ENCODE results near the gene CD27.

Gene CD27

DNA sequence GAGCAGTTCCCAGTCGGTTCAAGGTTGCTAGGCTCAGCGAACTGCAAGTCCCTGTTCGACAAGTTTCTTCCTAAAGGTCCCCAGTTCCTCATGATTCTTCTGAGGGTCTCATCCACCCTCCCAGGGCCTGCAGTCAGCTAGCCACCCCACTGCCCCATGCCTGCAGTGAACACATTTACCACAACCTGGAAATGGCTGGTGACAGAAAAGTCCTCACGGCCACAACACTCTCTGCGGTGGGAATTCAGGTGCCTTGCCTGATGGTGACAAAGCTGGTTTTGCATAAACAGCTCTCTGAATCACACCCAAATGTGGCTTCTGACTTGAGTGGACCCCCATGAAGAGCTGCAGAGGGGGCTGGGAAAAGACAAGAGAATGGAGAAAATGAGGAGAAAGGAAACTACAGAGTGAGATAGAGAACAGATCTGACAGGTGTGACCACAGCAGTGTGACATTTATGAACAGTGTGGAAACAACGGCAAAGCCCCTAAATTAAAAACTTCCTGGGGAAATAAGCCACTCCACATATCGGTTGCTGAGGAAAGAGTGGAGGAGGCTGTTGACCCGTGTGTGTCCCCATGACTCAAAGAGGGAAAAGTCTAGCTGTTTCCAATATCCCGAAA lies 1.3 kb upstream of the CD27 start:
- no peak for DNase-seq (ENCODE audit: insufficient read length, low spot score)
- TF ChIP-seq POLR2A (IDR thresholded peaks at IDR 0.05; ENCODE audit: low read depth, low read length), result no peak
- FAIRE-seq, result no peak

DNA sequence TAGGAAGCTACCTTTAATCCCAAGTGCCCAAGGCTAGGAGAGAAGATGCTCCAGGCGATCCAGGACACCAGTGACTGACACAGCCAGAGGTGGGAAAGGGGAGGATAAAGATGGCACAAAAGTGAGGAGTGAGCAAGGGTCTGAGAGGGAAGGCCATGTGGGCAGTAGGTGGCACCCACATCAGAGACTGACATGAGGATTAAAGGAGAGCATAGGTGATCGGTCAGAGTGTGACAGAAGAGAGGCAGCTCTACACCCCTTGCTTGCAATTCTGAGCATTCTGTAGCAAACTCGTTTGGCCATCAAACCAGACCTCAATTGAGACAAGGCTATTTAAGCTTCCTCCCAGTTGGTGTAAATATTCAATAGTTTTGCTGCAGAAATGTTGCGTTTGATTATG lies 724 bp upstream of the CD27 start:
- no peak for DNase-seq (ENCODE audit: insufficient read length, low spot score)
- no peak for FAIRE-seq
- TF ChIP-seq POLR2A (IDR thresholded peaks at IDR 0.05; ENCODE audit: low read depth, low read length), result no peak

DNA sequence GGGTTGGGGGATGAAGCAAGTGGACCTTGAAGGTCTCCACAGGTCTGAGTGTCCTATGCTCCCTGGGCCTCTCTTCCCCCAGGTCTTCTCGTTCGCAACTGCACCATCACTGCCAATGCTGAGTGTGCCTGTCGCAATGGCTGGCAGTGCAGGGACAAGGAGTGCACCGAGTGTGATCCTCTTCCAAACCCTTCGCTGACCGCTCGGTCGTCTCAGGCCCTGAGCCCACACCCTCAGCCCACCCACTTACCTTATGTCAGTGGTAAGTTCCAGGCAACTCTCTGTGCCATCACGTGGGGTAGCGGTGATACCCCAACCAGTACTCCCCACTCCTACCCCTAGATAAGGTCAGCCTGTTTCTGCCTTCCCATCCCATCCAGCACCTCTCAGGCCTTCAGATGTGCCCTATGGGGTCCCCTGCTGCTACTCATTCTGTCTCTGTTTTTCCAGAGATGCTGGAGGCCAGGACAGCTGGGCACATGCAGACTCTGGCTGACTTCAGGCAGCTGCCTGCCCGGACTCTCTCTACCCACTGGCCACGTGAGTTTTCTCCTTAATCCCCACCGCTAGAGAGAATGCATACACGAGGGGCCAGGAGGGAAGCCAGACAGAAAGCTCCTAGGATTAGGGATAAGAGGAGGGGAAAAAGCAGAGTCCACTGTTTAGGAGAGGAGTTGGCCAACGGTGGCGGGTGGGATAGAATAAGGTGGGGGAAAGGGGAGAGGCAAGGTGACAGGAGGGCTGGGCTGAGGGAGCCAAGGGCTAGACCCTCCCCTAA lies 5.5 kb downstream of the CD27 start:
- FAIRE-seq (no peak), DNase-seq (ENCODE audit: insufficient read length, low spot score) (no peak)
- no peak for TF ChIP-seq POLR2A (IDR thresholded peaks at IDR 0.05; ENCODE audit: low read depth, low read length)

DNA sequence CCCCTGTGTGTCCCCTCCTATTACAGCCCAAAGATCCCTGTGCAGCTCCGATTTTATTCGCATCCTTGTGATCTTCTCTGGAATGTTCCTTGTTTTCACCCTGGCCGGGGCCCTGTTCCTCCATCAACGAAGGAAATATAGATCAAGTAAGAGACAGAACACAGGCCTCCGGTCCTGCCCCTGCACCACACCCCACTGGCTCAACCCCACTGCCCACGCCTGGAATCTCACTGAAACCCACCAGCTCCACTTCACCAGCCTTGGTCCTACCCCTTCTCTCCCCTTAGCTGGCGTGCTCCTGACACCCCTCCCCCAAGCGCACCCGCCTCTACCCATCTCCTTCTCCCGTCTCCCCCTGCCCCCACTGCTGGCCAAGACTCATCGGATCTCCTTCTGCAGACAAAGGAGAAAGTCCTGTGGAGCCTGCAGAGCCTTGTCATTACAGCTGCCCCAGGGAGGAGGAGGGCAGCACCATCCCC lies 6.2 kb downstream of the CD27 start:
- no peak for TF ChIP-seq POLR2A (IDR thresholded peaks at IDR 0.05; ENCODE audit: low read depth, low read length)
- no peak for DNase-seq (ENCODE audit: insufficient read length, low spot score)
- FAIRE-seq, result no peak

DNA sequence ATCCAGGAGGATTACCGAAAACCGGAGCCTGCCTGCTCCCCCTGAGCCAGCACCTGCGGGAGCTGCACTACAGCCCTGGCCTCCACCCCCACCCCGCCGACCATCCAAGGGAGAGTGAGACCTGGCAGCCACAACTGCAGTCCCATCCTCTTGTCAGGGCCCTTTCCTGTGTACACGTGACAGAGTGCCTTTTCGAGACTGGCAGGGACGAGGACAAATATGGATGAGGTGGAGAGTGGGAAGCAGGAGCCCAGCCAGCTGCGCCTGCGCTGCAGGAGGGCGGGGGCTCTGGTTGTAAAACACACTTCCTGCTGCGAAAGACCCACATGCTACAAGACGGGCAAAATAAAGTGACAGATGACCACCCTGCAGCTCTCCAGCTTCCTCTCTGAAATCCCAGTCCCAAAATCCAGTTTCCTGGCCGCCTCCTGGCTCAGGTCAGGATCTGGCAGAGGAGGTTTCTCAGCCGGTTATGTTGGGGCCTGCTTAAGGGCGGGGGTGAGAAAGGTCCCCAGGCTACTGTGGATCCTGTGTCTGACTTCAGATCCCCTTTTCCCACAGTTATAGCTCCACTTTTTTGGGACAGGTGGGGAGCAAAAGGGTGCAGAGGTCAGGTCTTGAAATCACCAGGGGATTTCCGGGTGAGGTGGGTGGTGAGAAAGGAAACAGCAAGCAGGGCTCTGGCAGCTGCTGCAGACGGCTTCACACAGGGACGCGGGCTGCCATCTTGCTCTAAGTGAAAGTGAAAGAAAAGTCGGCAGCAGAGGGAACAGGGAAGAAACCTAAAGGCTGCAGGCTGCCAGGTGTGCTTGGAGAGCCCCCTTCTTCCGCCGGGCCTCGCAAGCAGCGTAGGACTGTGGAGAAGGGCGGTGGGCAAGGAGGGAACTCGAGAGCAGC lies 6.8 kb downstream of the CD27 start, which contains the start of gene TAPBPL:
TAPBPL (plus strand) TSS at position 695 of the 897 bp plus-strand sequence. CDS start 207 bp downstream, outside the sequence.
- peak; percentile 53; the same call in 1 of the 2 replicates for TF ChIP-seq POLR2A (IDR thresholded peaks at IDR 0.05; ENCODE audit: low read depth, low read length)
- DNase-seq (ENCODE audit: insufficient read length, low spot score) (peak; percentile 74), FAIRE-seq (no peak)

DNA sequence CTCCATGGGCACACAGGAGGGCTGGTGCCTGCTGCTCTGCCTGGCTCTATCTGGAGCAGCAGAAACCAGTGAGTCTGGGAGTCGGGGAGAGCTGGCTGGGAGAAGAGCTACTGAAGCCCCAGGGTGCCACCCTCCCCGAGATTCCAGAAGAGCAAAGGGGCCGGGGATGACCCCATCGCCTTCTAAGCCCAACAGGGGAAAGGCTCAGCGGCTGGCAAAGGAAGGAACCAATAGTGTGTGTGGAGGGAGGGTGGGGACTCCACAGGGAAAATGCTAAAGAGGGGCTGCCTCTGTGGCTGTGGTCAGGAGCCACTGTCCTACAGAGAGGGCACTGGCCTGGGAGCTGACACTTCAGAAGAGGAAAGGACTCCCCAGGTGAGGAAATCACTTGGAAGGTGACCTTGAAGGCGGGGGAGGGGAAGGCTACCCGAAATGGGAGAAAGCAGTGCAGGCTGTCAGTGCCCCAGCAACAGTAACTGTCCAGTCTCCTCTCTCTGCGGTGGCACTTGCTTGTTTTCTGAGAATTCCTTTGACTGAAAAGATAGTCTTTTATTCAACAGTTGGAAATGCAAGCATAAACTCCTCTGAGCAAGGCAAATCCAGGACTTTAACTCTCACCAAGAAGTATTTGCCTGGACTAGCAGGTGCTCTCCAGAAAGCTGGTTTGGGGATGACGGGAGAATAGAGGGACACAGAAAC lies 7.6 kb downstream of the CD27 start:
- no peak for TF ChIP-seq POLR2A (IDR thresholded peaks at IDR 0.05; ENCODE audit: low read depth, low read length)
- FAIRE-seq, result no peak
- DNase-seq (ENCODE audit: insufficient read length, low spot score), result peak; percentile 38

- TF ChIP-seq POLR2A (IDR thresholded peaks at IDR 0.05; ENCODE audit: low read depth, low read length), result no peak
- FAIRE-seq, result no peak
- DNase-seq (ENCODE audit: insufficient read length, low spot score), result no peak
Observed at GRCh38 chr12:6452944-6453630, 8.3 kb downstream of the CD27 start.

- no peak for DNase-seq (ENCODE audit: insufficient read length, low spot score)
- TF ChIP-seq POLR2A (IDR thresholded peaks at IDR 0.05; ENCODE audit: low read depth, low read length), result no peak
- FAIRE-seq, result no peak
Observed at GRCh38 chr12:6457220-6457945, 12.6 kb downstream of the CD27 start.

- DNase-seq (ENCODE audit: insufficient read length, low spot score), result no peak
- FAIRE-seq, result no peak
- TF ChIP-seq POLR2A (IDR thresholded peaks at IDR 0.05; ENCODE audit: low read depth, low read length), result no peak
Observed at GRCh38 chr12:6458281-6459003, 13.7 kb downstream of the CD27 start.

DNA sequence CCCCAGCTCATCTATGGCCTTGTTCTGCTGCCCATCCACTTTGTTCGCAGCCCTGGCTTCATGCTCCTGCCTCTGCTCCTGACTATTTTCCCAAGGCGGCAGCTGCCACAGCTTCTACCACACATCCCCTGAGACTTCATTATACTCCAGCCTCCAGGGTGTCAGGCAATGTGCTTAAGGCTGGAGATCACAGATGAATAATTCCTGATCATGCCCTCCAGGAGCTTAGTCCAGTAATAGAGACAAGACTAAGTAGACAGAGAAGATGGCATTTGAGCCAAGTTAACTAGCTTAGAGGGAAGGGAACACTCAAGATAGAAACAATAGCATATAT lies 14.2 kb downstream of the CD27 start:
- no peak for DNase-seq (ENCODE audit: insufficient read length, low spot score)
- no peak for TF ChIP-seq POLR2A (IDR thresholded peaks at IDR 0.05; ENCODE audit: low read depth, low read length)
- FAIRE-seq, result no peak

GRCh38 chr12:6460751-6461371 lies 16.1 kb downstream of the CD27 start:
- TF ChIP-seq POLR2A (IDR thresholded peaks at IDR 0.05; ENCODE audit: low read depth, low read length), result no peak
- DNase-seq (ENCODE audit: insufficient read length, low spot score), result no peak
- FAIRE-seq, result no peak

All from H54 (cell line).